GM04504 (cell line): ENCODE measurements around the gene HOXA4.

Source experiments
- DNase-seq: peaks from one replicate; pipeline ENCODE4 v3.0.0-alpha.2; 2012; ENCODE audit warnings: low read depth

The HOXA4 gene

DNA sequence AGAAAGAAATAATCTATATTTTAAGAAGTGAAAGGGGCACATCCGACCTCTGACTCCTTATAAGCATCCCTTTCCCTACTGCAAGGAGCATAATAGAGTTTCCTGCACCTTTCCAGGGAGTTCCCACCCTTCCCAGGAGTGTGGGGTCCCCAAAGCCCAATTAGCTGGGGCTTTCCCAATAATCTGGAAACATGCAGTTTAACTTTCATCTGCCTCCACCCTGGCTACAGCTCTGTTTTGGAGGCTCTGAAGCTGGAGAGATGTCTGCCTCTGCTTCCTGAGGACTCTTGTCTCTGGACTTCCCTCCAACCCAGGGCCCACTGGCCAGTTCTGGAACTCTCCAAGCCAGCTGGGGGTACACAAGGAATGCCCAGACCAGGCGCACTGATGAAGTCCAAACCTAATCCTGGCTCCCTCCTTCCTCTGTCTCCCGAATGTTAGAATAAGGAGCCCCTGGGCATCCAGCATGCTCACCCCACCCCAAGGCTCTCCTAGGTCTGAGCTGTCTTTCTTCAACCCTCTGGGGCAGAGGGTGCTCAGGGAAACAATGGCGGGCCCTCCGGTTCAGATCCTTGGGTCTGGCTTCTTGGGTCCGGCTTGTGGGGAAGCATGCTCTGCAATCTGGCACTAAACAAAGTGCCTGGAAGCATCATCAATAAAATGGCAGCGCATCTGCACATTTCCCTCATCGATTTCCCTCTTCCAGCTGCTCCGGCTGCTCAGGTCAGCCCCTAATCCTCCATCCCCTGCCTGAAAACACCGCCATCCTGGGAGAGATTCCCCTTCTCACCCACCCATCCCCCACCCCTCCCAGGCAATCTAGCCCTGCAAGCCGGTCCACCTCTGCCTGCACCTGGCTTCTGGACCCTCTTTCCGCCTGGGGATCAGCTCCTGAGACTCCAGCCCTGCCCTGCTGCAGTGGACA, 13.3 kb downstream of the HOXA4 start:
- DNase-seq, result no peak

DNA sequence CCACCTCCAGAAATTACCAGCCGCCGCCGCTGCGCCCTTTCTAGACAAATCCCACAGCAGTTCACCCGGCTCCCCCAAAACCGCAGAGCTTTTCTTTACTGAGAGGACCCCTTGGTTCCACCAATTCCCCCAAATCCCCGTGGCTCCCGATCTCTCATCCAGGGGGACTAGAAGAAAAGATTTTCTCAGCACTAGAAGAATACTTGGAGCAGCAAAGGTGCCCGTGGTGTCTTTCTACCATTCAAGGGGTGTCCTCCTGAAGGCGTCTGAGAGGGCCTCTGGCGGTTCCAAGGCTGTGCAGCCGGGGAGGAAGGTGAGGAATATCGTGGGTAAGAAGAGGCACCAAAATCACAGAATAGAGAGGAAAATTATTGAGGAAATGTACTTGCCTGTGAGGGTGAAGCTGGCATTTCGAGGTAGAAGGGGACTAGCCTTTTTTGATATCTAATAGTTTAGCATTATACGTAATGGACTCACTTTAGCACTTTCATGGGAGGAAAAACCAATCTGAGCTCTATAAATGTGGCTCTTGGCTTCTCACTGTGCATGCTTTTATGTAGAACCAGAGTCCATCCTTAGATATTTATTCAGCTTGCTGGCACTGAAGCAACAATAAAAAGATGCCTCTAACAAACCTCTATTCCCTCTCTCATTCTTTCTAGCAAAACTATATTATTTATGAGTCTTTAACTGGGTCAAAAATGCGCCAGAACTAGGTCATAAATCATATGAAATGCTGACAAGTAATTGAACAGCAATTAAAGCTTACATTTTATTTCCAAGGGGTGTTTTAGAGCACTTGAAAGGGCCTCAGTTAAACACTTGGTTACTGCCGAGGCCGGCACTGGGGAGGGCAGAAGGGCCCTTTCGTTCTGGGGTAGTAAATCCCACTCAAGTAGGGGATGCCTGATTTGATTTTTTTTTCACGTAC, 14.3 kb downstream of the HOXA4 start:
- no peak for DNase-seq

- DNase-seq, result no peak
These were observed 15.1 kb downstream of the HOXA4 start for GRCh38 chr7:27115221-27116026.

- DNase-seq, result no peak
These were observed 15.7 kb downstream of the HOXA4 start for GRCh38 chr7:27114881-27115220.

DNA sequence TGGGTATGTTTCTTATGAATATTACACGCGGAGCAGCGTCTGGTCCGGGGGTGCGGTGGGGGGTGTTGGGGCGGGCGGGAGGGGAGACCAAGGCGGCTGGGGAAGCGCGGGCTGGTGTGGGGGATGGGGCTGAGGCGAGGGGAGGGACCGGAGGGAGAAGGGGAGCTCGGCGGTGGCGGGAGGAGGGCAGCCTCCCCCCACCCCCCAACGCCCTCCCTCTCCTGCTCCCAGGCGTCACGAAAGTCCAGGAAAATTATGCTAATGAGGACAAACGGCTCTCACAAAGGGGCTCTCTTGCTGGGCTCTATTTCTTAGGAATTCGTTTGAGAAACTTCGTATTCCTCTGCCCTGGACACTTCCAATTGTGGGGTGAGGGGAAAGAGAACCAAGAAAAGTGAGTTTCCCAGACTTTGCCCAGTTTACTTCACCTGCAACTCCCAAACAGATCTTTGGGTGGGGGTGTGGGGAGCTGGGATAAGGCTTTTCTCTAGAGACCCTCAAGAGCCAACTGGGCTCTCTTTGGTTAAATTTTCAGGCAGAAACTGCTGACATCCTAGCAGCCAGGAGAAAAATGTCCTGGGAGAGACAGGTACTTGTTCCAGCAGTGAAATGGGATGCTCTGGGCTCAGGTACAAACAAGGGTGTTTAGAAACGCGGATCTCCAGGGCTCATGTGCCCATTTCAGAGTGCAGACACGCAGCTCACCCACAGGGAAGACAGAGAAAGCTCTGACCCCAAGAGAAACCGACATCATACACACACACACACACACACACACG, 16.4 kb downstream of the HOXA4 start:
- no peak for DNase-seq

DNA sequence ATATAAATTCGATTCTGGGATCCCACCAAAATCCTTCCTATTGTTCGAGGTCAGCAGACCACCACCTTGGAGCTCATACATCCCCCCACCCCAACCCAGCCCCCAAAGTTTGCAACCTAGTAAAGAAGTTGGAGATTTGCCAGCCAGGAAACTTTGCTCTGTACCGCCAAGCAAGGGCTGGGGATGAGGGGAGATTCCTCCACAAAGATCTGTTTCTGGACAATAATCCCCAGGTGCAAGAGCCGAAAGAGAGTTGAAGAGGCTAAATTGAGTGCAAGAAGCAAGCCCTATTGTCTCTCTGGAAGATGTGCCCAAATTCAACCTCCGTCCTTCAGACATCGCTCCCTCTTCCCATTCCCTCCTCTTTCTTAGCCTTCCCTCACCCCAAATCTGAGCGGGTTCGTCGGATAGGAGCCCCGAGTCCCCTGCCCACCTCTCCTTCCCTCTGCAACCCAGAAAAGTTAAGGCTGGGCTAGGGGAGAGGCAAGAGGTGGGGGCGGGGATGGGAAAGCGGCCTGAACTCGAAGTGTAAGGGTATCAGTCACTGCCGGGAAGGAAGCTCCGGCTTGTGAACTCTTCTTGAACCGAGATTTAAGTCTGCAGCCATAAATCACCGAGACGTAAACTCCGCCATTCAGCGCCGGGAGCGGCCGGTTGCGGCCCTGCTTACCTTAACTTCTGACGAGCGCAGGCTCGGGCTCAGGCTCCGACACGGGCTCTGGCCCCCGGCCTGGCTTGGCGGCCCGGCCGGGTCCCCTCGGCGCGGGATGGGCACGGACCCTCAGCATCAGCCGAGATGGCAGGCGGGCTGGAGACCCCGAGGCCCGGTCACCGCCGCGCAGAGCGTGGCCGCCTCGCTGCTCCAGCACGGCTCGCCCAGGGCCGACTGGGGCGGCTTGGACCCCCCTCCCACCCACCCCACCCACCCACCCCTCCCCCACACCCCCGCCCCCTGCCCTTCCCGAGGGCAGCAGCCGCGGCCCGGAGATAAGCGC, 17.3 kb downstream of the HOXA4 start:
- no peak for DNase-seq

- no peak for DNase-seq
These were observed 18.2 kb downstream of the HOXA4 start for GRCh38 chr7:27112361-27112760.

DNA sequence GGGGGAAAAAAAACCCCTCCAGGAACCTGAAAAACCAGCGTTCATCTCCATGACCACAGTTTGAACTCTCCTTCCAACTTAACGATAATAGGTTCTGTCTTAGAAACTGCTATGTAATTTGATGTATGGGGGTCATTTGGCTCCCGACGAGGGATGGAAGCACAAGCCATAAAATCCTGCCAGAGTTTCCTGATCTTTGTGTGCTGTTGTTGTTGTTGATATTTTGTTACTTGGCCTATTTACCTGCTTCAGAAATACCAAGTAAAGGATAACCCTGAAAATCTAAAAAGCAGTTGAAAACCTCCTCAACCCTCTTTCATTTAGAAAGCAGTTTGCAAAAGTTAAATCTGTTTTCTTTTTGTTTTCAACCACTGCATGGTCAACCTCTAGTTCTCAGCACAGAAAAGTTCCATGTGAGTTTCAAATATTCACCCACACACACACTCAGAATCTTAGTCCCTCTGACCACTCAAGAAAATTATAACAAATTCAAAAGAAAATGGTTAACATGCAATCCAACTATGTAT, 18.7 kb downstream of the HOXA4 start:
- DNase-seq, result no peak

DNA sequence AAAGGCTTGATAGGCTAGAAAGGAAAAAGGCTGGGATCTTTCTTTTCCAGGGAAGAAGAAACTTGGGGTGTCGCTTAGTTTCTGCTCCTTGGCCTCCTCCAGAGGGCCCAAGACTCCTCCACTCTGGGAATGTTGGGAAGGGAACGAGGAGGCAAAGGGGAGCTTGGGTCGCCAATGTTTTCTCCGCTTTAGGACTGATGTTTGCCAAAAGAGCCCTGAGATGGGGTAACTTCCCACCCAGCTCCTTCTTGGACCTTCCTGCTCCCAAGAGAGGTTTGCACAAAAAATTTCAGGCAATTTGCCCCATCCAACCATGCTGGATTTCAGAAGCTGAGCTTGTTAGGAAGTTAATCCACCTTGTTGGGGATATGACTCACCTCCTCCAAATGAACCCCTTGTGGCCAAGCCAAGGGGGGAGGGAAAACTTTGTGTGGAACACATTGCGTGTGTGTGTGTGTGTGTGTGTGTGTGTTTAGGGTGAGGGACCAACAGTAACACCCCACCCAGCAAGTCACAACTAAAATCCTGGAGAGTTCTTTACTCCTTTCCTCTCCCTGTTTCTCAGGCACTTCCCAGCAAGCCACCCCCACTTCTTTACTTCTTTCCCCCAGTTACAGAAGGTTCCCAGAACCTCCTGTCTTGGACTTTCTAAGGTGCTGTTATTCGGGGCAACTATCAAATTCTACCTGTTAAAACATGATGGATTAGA, 19.4 kb downstream of the HOXA4 start:
- peak; percentile 38 for DNase-seq

DNA sequence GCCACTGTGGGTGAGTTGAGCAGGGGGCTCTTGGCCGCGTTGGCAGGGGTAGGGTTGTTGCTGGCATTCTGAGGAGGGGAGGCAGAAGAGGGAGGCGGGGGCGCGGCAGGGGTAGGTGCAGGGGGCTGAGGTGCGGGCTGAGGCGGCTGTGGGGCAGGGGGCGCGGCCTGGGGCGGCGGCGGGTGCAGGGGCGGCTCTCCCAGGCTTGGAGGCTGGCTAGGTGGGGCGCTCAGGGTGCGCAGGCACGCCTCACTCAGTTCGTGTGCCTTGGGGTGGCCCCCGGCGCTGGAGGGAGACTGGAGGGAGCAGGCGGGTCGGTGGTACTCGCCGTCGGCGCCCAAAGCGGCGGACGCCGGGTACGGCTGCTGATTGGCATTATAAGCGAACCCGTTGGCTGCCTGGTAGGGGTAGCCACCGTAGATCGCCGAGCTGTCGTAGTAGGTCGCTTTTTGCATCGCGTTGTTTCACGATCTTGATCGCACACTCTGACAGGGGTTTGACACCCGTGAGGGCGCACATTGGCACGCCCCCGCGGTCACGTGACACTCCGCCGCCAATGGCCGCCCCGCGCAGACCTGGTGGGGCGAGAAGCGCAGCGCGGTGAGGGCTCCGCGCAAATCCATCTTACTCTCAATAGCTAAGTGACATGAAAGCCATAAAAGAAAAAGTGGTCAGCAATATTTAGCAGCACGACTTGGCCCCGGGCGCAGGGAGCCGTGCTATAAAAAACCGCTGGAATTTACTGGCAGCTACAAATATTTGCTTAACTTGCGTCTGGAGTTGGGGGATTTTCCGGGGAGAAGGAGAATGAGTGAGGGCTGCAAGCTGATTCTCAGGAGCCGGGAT, 20.1 kb downstream of the HOXA4 start:
- peak; percentile 58 for DNase-seq

DNA sequence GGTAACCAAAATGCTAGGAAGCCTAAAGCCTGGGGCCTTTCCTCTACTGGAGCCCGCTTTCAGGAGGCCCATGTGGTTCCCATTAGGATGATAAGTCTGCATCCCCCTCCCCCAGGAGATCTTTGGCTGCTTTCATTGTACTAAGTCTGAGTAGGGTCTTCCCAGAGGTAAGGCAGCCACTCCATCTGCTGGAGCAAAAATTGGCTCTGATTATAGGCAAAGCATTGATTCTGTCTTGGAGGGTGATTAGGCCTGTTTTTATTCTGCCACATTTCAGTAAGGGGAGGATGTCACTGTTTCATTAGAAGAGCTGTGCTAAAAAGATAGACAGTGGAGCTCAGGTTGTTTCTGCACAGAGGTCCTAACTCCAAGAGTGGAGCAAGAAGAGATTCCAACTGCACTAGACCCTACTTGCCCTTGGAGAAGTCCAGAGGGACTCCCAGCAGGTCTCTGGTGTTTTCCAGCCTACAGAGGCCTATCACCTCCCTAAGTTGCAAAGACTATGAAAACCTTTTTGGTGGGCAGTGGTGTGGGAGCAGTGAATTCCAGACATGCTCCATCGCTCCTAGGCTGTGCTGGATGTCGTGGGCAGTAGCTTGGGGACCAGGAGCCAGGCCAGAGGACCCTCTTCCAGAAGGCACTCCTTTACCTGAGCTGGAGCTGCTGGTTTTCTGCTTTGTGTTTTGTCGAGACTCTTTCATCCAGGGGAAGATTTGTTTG, 20.9 kb downstream of the HOXA4 start:
- no peak for DNase-seq

- no peak for DNase-seq
These were observed 22.0 kb downstream of the HOXA4 start for GRCh38 chr7:27108390-27109127.

- DNase-seq, result no peak
These were observed 22.9 kb downstream of the HOXA4 start for GRCh38 chr7:27107391-27108381.

- no peak for DNase-seq
These were observed 23.7 kb downstream of the HOXA4 start for GRCh38 chr7:27106901-27107240.

- no peak for DNase-seq
These were observed 24.2 kb downstream of the HOXA4 start for GRCh38 chr7:27106181-27106900.
